ENCODE results near the gene PRRC2A. TPM values are rescaled to one million over a fixed set of nuclear protein-coding genes. Genes with fewer than 3 reads are reported as not detected.
A peak's percentile ranks its signal among the peaks of the same experiment; 100 is the strongest.

PRRC2A gene
- total and polyA plus RNA-seq, 12 donors: 83.9 to 179 (median 98.9) TPM

DNA sequence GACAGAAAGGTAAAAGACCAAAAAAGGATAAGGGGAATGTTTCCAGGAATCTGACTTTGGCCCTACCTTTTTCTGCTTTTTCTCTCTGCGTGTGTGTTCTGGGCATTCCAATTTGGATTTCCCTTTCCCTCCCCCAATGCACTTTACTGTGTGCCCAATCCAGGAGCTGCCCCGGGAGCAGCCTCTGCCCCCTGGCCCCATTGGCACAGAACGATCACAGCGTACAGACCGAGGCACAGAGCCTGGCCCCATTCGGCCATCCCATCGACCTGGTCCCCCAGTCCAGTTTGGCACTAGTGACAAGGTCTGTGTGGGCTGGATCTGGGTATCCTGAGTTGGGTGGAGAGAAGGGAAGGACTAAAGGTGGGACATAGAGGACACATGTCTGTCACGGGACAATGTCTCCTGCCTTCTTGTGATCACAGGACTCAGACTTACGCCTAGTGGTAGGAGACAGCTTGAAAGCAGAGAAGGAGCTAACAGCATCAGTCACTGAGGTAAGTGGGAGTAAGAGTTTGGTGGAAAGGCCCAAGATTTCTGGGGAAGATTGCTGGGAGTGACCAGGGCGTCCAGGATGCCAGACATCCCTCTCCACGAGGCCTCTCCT is 14.6 kb downstream of the PRRC2A start:
- no peak for ATAC-seq
- intact Hi-C loops (cut with DNase I): no loop called here
- TF ChIP-seq CTCF (IDR thresholded peaks at IDR 0.05): no peak
- no peaks in the 10 kb centered on the region for H3K27me3 ChIP-seq
- peaks cover 0 to 100% (median 86%) of the 10 kb centered on the region in 9 donors for H3K36me3 ChIP-seq
- H3K4me3 ChIP-seq: no peak overlapping the region
- H3K27ac ChIP-seq: peak overlapping the region in 1 of 10 donors; percentile 9
- WGBS, 2 donors: 81 to 83% methylated on average over 11 of the region's 11 CpGs
- DNase-seq: no peak
- H3K9me3 ChIP-seq: no peaks in the 10 kb centered on the region
- H3K4me1 ChIP-seq: peaks cover 0 to 9% (median 0%) of the 10 kb centered on the region in 9 donors

- H3K36me3 ChIP-seq: peaks cover 13 to 100% (median 86%) of the 10 kb centered on the region in 9 donors
- WGBS, 2 donors: 80 to 83% methylated on average over 27 of the region's 27 CpGs
- ATAC-seq: peak in 1 of 8 donors; percentile 7
These were observed 16.4 kb downstream of the PRRC2A start for GRCh38 chr6:31636698-31637596.

DNA sequence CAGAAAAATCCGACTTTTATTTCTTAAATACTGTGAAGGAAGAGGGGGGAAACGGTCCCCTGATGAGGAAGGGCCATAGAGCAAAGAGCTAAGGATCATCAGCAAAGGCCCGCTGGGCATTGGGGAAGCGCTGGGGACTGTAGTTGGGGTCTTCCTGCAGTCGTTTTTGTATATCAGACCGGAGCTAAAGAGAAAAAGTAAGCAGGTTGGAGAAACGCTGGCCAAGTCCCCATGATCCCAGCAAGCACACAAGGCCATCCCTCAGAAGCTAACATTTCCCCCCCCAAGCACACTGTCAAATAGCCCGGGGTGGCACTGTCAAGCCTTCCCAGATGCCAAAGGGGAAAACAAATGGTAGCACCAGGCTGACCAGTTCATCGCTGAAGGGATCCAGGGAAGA is 18.5 kb downstream of the PRRC2A start:
- Histone ChIP-seq H3K36me3 (peaks cover 15 to 100% (median 96%) of the 10 kb centered on the region in 9 donors), H3K27ac (no peak overlapping the region), H3K27me3 (no peaks in the 10 kb centered on the region), H3K4me3 (no peak overlapping the region), H3K9me3 (no peaks in the 10 kb centered on the region), H3K4me1 (peaks cover 0 to 9% (median 0%) of the 10 kb centered on the region in 9 donors)
- no peak for DNase-seq
- no peak for ATAC-seq
- WGBS, 2 donors: 83 to 84% methylated on average over 9 of the region's 9 CpGs
- no peak for TF ChIP-seq CTCF (IDR thresholded peaks at IDR 0.05)
- intact Hi-C loops (cut with DNase I): no loop called here

More at GRCh38 chr6:31636698-31637596, 16.4 kb downstream of the PRRC2A start:
- DNase-seq: no peak
- H3K4me1 ChIP-seq: peaks cover 0 to 9% (median 0%) of the 10 kb centered on the region in 9 donors
- H3K27ac ChIP-seq: peak overlapping the region in 1 of 10 donors; percentile 31
- no peaks in the 10 kb centered on the region for H3K27me3 ChIP-seq
- H3K9me3 ChIP-seq: no peaks in the 10 kb centered on the region
- no peak for TF ChIP-seq CTCF (IDR thresholded peaks at IDR 0.05)
- H3K4me3 ChIP-seq: no peak overlapping the region
- intact Hi-C loops (cut with DNase I): no loop called here

DNA sequence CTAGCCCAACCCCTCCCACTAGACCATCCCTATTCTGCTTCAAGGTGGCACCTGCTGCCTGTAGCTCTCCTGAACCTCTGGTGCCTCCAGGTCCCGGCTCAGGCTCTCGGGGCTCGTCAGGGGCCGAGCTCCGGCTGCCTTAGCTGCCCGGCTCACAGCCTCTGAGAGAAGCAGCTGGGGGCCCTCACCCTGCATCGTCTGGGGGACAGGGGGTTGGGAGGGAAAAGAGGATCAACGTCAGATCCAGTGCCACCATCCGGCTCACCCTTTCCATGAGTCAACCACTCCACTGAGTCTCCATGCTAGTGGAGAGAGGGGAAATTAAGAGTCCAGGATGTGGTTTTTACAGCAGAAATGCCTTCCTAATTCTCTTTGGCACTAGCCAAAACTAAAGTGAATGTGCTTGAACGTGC is 18.9 kb downstream of the PRRC2A start:
- 86% methylated on average over 10 of the region's 10 CpGs for WGBS, 2 donors
- intact Hi-C loops (cut with DNase I): no loop called here
- Histone ChIP-seq H3K4me1 (peaks cover 0 to 9% (median 0%) of the 10 kb centered on the region in 9 donors), H3K36me3 (peaks cover 15 to 100% (median 97%) of the 10 kb centered on the region in 9 donors), H3K4me3 (no peak overlapping the region), H3K27ac (peak overlapping the region in 1 of 10 donors; percentile 14), H3K27me3 (no peaks in the 10 kb centered on the region), H3K9me3 (no peaks in the 10 kb centered on the region)
- DNase-seq (no peak), ATAC-seq (peak in 1 of 8 donors; percentile 3)
- no peak for TF ChIP-seq CTCF (IDR thresholded peaks at IDR 0.05)
